GM21381 (cell line): ENCODE measurements around the gene INTS12.

Experiments used
- ATAC-seq: cut with Tn5 transposase; IDR thresholded peaks from one replicate; pipeline ENCODE4 v1.9.1; 2021; ENCODE audit warnings: mild to moderate bottlenecking, moderate library complexity; ENCODE audit not compliant: unreplicated experiment

The INTS12 gene

DNA sequence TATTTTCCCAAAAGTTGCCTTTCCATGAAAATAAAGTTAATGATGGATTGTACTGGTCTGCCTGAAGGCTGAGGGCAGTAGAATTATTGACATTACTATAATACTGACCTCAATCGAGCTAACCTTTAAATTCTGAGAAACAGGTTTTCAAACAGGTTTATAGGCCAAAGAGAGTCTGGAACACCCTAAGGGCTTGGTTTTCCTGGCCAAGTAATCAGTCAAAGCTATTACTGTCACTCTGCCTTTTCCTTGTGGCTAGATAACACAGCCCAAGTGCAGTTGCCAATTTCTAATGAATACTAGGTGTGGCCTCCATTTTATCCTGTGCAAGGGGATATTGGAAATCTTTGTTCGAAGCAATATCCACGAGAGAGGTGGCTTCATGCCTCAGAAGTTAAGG is 75.2 kb downstream of the INTS12 start:
- no peak for ATAC-seq
